ENCODE measurements around the gene ANKRD40CL. TPM values are rescaled to one million over a fixed set of nuclear protein-coding genes. Genes with fewer than 3 reads are reported as not detected.

The ANKRD40CL gene
- total RNA-seq, 2 experiments from 2014 or later: not detected

- H3K27ac ChIP-seq (ENCODE audit: low read depth, low read length, poor library complexity, severe bottlenecking): no peak overlapping the region
- POLR2A ChIA-PET: no interaction called here
- DNase-seq (ENCODE audit: low spot score): no peak
- H2AFZ ChIP-seq (ENCODE audit: low read length): no peak overlapping the region
- CTCF ChIA-PET (ENCODE audit: unreplicated experiment): no interaction called here
- intact Hi-C loops (cut with micrococcal nuclease; ENCODE audit: unreplicated experiment): no loop called here
- BruUV-seq (replicated peaks): no TSS peak
- TF ChIP-seq CTCF (conservative IDR thresholded peaks at IDR 0.05; ENCODE audit: low read length) (no peak), EZH2phosphoT487 (IDR thresholded peaks at IDR 0.05; ENCODE audit: borderline replicate concordance, low read depth, low read length) (no peak)
- peaks cover 84% of the 10 kb centered on the region for H3K79me2 ChIP-seq (ENCODE audit: insufficient read depth, low read depth, low read length)
- H3K9me3 ChIP-seq (ENCODE audit: low read length): no peaks in the 10 kb centered on the region
- H3K4me1 ChIP-seq (ENCODE audit: insufficient read depth, low read length, poor library complexity, severe bottlenecking): peaks cover 34% of the 10 kb centered on the region
- peaks cover 69% of the 10 kb centered on the region for H3K36me3 ChIP-seq (ENCODE audit: insufficient read depth, low read length)
- peak overlapping the region; percentile 92 for H3K4me2 ChIP-seq (ENCODE audit: low read length)
- H4K20me1 ChIP-seq (ENCODE audit: insufficient read depth, low read length): peaks cover 53% of the 10 kb centered on the region
- H3K4me3 ChIP-seq (ENCODE audit: low read depth, low read length, poor library complexity, severe bottlenecking): peak overlapping the region; percentile 95
- no peaks in the 10 kb centered on the region for H3K9me2 ChIP-seq (ENCODE audit: insufficient read depth, low read length)
Observed at GRCh38 chr17:50722746-50723145, 44.6 kb downstream of the ANKRD40CL start.

- H4K20me1 ChIP-seq (ENCODE audit: insufficient read depth, low read length): peaks cover 46% of the 10 kb centered on the region
Observed at GRCh38 chr17:50721194-50722010, 45.9 kb downstream of the ANKRD40CL start.

More at GRCh38 chr17:50721194-50722010, 45.9 kb downstream of the ANKRD40CL start:
- Histone ChIP-seq H3K4me1 (ENCODE audit: insufficient read depth, low read length, poor library complexity, severe bottlenecking) (peaks cover 34% of the 10 kb centered on the region), H3K36me3 (ENCODE audit: insufficient read depth, low read length) (peaks cover 60% of the 10 kb centered on the region), H2AFZ (ENCODE audit: low read length) (no peak overlapping the region), H3K27ac (ENCODE audit: low read depth, low read length, poor library complexity, severe bottlenecking) (peak overlapping the region; percentile 84), H3K9me2 (ENCODE audit: insufficient read depth, low read length) (no peaks in the 10 kb centered on the region), H3K79me2 (ENCODE audit: insufficient read depth, low read depth, low read length) (peaks cover 70% of the 10 kb centered on the region), H3K4me2 (ENCODE audit: low read length) (peak overlapping the region; percentile 92), H3K9me3 (ENCODE audit: low read length) (no peaks in the 10 kb centered on the region), H3K4me3 (ENCODE audit: low read depth, low read length, poor library complexity, severe bottlenecking) (peak overlapping the region; percentile 95)
- no TSS peak for BruUV-seq (replicated peaks)
- ChIA-PET POLR2A (interaction anchor here (0.7 kb wide), 2 partner anchors 9 to 29 kb away, joined by 4 to 6 read pairs; no protein-coding TSS in a partner anchor), CTCF (ENCODE audit: unreplicated experiment) (no interaction called here)
- intact Hi-C loops (cut with micrococcal nuclease; ENCODE audit: unreplicated experiment): no loop called here
- DNase-seq (ENCODE audit: low spot score): peak; percentile 67
- TF ChIP-seq CTCF (conservative IDR thresholded peaks at IDR 0.05; ENCODE audit: low read length) (no peak), EZH2phosphoT487 (IDR thresholded peaks at IDR 0.05; ENCODE audit: borderline replicate concordance, low read depth, low read length) (no peak)

Data from OCI-LY7 (cell line).